ENCODE measurements around the gene PRDM4.
"Not testable (repeated sequence)": the region's sequence is repeated elsewhere in the genome, so short reads cannot be mapped to it uniquely, and the experiment has no call there.

DNA sequence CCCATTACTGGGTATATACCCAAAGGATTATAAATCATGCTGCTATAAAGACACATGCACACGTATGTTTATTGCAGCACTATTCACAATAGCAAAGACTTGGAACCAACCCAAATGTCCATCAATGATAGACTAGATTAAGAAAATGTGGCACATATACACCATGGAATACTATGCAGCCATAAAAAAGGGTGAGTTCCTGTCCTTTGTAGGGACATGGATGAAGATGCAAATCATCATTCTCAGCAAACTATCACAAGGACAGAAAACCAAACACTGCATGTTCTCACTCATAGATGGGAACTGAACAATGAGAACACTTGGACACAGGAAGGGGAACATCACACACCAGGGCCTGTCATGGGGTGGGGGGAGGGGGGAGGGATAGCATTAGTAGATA lies 33.2 kb downstream of the PRDM4 start:
- TF ChIP-seq, protein P1, sequence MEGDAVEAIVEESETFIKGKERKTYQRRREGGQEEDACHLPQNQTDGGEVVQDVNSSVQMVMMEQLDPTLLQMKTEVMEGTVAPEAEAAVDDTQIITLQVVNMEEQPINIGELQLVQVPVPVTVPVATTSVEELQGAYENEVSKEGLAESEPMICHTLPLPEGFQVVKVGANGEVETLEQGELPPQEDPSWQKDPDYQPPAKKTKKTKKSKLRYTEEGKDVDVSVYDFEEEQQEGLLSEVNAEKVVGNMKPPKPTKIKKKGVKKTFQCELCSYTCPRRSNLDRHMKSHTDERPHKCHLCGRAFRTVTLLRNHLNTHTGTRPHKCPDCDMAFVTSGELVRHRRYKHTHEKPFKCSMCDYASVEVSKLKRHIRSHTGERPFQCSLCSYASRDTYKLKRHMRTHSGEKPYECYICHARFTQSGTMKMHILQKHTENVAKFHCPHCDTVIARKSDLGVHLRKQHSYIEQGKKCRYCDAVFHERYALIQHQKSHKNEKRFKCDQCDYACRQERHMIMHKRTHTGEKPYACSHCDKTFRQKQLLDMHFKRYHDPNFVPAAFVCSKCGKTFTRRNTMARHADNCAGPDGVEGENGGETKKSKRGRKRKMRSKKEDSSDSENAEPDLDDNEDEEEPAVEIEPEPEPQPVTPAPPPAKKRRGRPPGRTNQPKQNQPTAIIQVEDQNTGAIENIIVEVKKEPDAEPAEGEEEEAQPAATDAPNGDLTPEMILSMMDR (IDR thresholded peaks at IDR 0.05) = not testable (repeated sequence)
- TF ChIP-seq POLR2A (IDR thresholded peaks at IDR 0.05) = not testable (repeated sequence)
